IPS-18a (cell line): ENCODE data around the gene ANTXRL.
"Not testable (repeated sequence)": the region's sequence is repeated elsewhere in the genome, so short reads cannot be mapped to it uniquely, and the experiment has no call there.

ENCODE experiments used
- H3K27ac ChIP-seq: one replicate; pipeline ENCODE4 v1.5.1; 2013; ENCODE audit warnings: low read length
- H3K27me3 ChIP-seq: one replicate; pipeline ENCODE4 v1.6.1; 2013; ENCODE audit warnings: mild to moderate bottlenecking, low read length; ENCODE audit not compliant: control insufficient read depth, insufficient read depth
- H3K36me3 ChIP-seq: one replicate; pipeline ENCODE4 v1.6.1; 2013; ENCODE audit warnings: low read depth, low read length; ENCODE audit not compliant: control insufficient read depth
- H3K4me1 ChIP-seq: one replicate; pipeline ENCODE4 v1.6.1; 2013; ENCODE audit warnings: low read depth, low read length; ENCODE audit not compliant: control insufficient read depth
- H3K4me3 ChIP-seq: one replicate; pipeline ENCODE4 v1.5.1; 2013; ENCODE audit warnings: low read length
- H3K9ac ChIP-seq: one replicate; pipeline ENCODE4 v1.6.1; 2013; ENCODE audit warnings: mild to moderate bottlenecking, low read length, moderate library complexity
- H3K9me3 ChIP-seq: one replicate; pipeline ENCODE4 v1.6.1; 2013; ENCODE audit warnings: low read depth, low read length; ENCODE audit not compliant: control insufficient read depth

The ANTXRL gene

GRCh38 chr10:46325021-46325420 is 38.2 kb downstream of the ANTXRL start:
- Histone ChIP-seq H3K4me1 (no peaks in the 10 kb centered on the region), H3K27ac (no peak overlapping the region), H3K9me3 (no peaks in the 10 kb centered on the region), H3K4me3 (no peak overlapping the region), H3K9ac (no peak overlapping the region), H3K27me3 (no peaks in the 10 kb centered on the region), H3K36me3 (no peaks in the 10 kb centered on the region)

GRCh38 chr10:46326066-46326465 is 39.3 kb downstream of the ANTXRL start:
- H3K4me1 ChIP-seq, result no peaks in the 10 kb centered on the region
- no peaks in the 10 kb centered on the region for H3K36me3 ChIP-seq
- no peak overlapping the region for H3K4me3 ChIP-seq
- no peak overlapping the region for H3K27ac ChIP-seq
- H3K27me3 ChIP-seq, result no peaks in the 10 kb centered on the region
- no peaks in the 10 kb centered on the region for H3K9me3 ChIP-seq
- H3K9ac ChIP-seq, result no peak overlapping the region

- H3K9me3 ChIP-seq, result no peaks in the 10 kb centered on the region
Measured at GRCh38 chr10:46326971-46327370, 40.2 kb downstream of the ANTXRL start.

GRCh38 chr10:46327685-46328084 is 40.9 kb downstream of the ANTXRL start:
- Histone ChIP-seq H3K27me3 (no peaks in the 10 kb centered on the region), H3K4me3 (no peak overlapping the region), H3K9me3 (no peaks in the 10 kb centered on the region), H3K9ac (no peak overlapping the region), H3K27ac (no peak overlapping the region), H3K4me1 (no peaks in the 10 kb centered on the region), H3K36me3 (no peaks in the 10 kb centered on the region)

More at GRCh38 chr10:46326971-46327370, 40.2 kb downstream of the ANTXRL start:
- H3K36me3 ChIP-seq, result no peaks in the 10 kb centered on the region
- no peaks in the 10 kb centered on the region for H3K4me1 ChIP-seq
- H3K27ac ChIP-seq, result no peak overlapping the region
- no peaks in the 10 kb centered on the region for H3K27me3 ChIP-seq
- H3K9ac ChIP-seq, result no peak overlapping the region
- no peak overlapping the region for H3K4me3 ChIP-seq

- no peaks in the 10 kb centered on the region for H3K27me3 ChIP-seq
- no peaks in the 10 kb centered on the region for H3K36me3 ChIP-seq
- H3K9ac ChIP-seq, result no peak overlapping the region
- H3K4me3 ChIP-seq, result no peak overlapping the region
- no peaks in the 10 kb centered on the region for H3K4me1 ChIP-seq
- H3K27ac ChIP-seq, result no peak overlapping the region
- no peaks in the 10 kb centered on the region for H3K9me3 ChIP-seq
Measured at GRCh38 chr10:46328853-46329689, 42.3 kb downstream of the ANTXRL start.

GRCh38 chr10:46329690-46330016 is 42.9 kb downstream of the ANTXRL start:
- H3K27ac ChIP-seq, result no peak overlapping the region
- H3K9me3 ChIP-seq, result no peaks in the 10 kb centered on the region
- no peaks in the 10 kb centered on the region for H3K36me3 ChIP-seq
- no peak overlapping the region for H3K4me3 ChIP-seq
- H3K27me3 ChIP-seq, result no peaks in the 10 kb centered on the region
- H3K9ac ChIP-seq, result no peak overlapping the region
- no peaks in the 10 kb centered on the region for H3K4me1 ChIP-seq

GRCh38 chr10:46330894-46331293 is 44.1 kb downstream of the ANTXRL start:
- no peaks in the 10 kb centered on the region for H3K4me1 ChIP-seq
- no peak overlapping the region for H3K27ac ChIP-seq
- H3K27me3 ChIP-seq, result no peaks in the 10 kb centered on the region
- H3K9me3 ChIP-seq, result no peaks in the 10 kb centered on the region
- H3K4me3 ChIP-seq, result no peak overlapping the region
- H3K9ac ChIP-seq, result no peak overlapping the region
- no peaks in the 10 kb centered on the region for H3K36me3 ChIP-seq

- not testable (repeated sequence) for H3K27ac ChIP-seq, H3K27me3 ChIP-seq, H3K36me3 ChIP-seq, H3K9ac ChIP-seq, H3K9me3 ChIP-seq, H3K4me3 ChIP-seq, H3K4me1 ChIP-seq
Measured at GRCh38 chr10:46365484-46365883, 78.7 kb downstream of the ANTXRL start.

- not testable (repeated sequence) for H3K9me3 ChIP-seq, H3K36me3 ChIP-seq, H3K4me3 ChIP-seq, H3K9ac ChIP-seq, H3K4me1 ChIP-seq, H3K27me3 ChIP-seq, H3K27ac ChIP-seq
Measured at GRCh38 chr10:46367209-46367608, 80.4 kb downstream of the ANTXRL start.

GRCh38 chr10:46367666-46368240 is 81.0 kb downstream of the ANTXRL start:
- not testable (repeated sequence) for H3K9me3 ChIP-seq, H3K36me3 ChIP-seq, H3K4me1 ChIP-seq, H3K4me3 ChIP-seq, H3K27ac ChIP-seq, H3K9ac ChIP-seq, H3K27me3 ChIP-seq

GRCh38 chr10:46368956-46369355 is 82.2 kb downstream of the ANTXRL start:
- not testable (repeated sequence) for H3K27me3 ChIP-seq, H3K9ac ChIP-seq, H3K36me3 ChIP-seq, H3K4me1 ChIP-seq, H3K27ac ChIP-seq, H3K9me3 ChIP-seq, H3K4me3 ChIP-seq

- H3K9me3 ChIP-seq, H3K36me3 ChIP-seq, H3K27me3 ChIP-seq, H3K4me1 ChIP-seq, H3K9ac ChIP-seq, H3K27ac ChIP-seq, H3K4me3 ChIP-seq: not testable (repeated sequence)
Measured at GRCh38 chr10:46374410-46374809, 87.6 kb downstream of the ANTXRL start.
